ENCODE results near the gene PPP3R1. TPM values are rescaled to one million over a fixed set of nuclear protein-coding genes. Genes with fewer than 3 reads are reported as not detected.

Gene PPP3R1
- total and polyA plus RNA-seq, 2 of the 8 experiments (the other 6 are each of a cell fraction or from before 2014, with no cell fraction given) = 9.3 to 85.1 TPM

GRCh38 chr2:68234405-68234804 lies 17.9 kb downstream of the PPP3R1 start:
- no peak overlapping the region for H4K5ac ChIP-seq (ENCODE audit: insufficient read length, low read depth, low read length)
- H2AFZ ChIP-seq (ENCODE audit: low read length) = no peak overlapping the region
- no peak overlapping the region for H2BK15ac ChIP-seq (ENCODE audit: low read length)
- peaks cover 0 to 8% (median 3%) of the 10 kb centered on the region in 4 experiments; a peak in 1 of 7 replicates for H3K4me1 ChIP-seq (replicated peaks in 1 of 4; ENCODE audit: control insufficient read depth in 3 of 4, insufficient read depth in 4 of 4, low read length in 3 of 4)
- H2BK5ac ChIP-seq (ENCODE audit: low read depth, low read length) = no peak overlapping the region
- no peak overlapping the region for H2BK120ac ChIP-seq (replicated peaks; ENCODE audit: low read depth, low read length)
- ChIA-PET CTCF (ENCODE audit: partially characterized antibody) (interaction anchor here (0.6 to 1.2 kb wide), 4 partner anchors 9 to 47 kb away, joined by 3 to 5 read pairs (median 4); no protein-coding TSS in a partner anchor), POLR2A (ENCODE audit: partially characterized antibody) (interaction anchor here (1.1 to 2.1 kb wide), 2 partner anchors 16 to 17 kb away, joined by 3 to 5 read pairs; no protein-coding TSS in a partner anchor)
- H3K9ac ChIP-seq (replicated peaks in 1 of 4; ENCODE audit: extremely low read depth in 1 of 4, low read depth in 3 of 4, low read length in 3 of 4) = no peak overlapping the region
- H3K23ac ChIP-seq (ENCODE audit: insufficient read length) = no peak overlapping the region
- H2BK12ac ChIP-seq (ENCODE audit: low read depth, low read length) = no peak overlapping the region
- FAIRE-seq (no peak), DNase-seq (ENCODE audit: low read depth in 1 of 2, low spot score in 2 of 2) (no peak)
- no peak overlapping the region for H3K18ac ChIP-seq (ENCODE audit: extremely low read depth, low read length)
- H3K79me2 ChIP-seq (ENCODE audit: control insufficient read depth in 1 of 2, insufficient read depth in 2 of 2, low read length in 2 of 2) = peaks cover 26 to 98% of the 10 kb centered on the region in 2 experiments
- H3K56ac ChIP-seq (replicated peaks; ENCODE audit: insufficient read length, low read depth, low read length) = no peak overlapping the region
- no peak overlapping the region for H3K4me2 ChIP-seq (ENCODE audit: insufficient read depth in 1 of 2, low read depth in 2 of 2, low read length in 2 of 2)
- TF ChIP-seq FOSL1 (IDR thresholded peaks at IDR 0.05; ENCODE audit: insufficient read depth, low read depth, low read length) (no peak), MAFK (IDR thresholded peaks at IDR 0.05; ENCODE audit: low read depth, low read length) (no peak), CTBP2 (IDR thresholded peaks at IDR 0.05; ENCODE audit: borderline replicate concordance, insufficient read depth, insufficient read length, low read length) (no peak), CBX8 (IDR thresholded peaks at IDR 0.05; ENCODE audit: borderline replicate concordance, low read depth, low read length) (no peak)
- H3K27ac ChIP-seq (ENCODE audit: low read depth, low read length) = no peak overlapping the region
- H4K20me1 ChIP-seq (replicated peaks in 1 of 2; ENCODE audit: control insufficient read depth in 1 of 2, insufficient read depth in 2 of 2, low read length in 2 of 2) = peaks cover 15 to 16% of the 10 kb centered on the region in 2 experiments
- no peak overlapping the region for H3K14ac ChIP-seq (ENCODE audit: insufficient read length)
- H3K4me3 ChIP-seq (ENCODE audit: extremely low read depth in 1 of 4, insufficient read depth in 2 of 4, low read depth in 3 of 4, low read length in 4 of 4) = no peak overlapping the region
- no peak overlapping the region for H2BK20ac ChIP-seq (ENCODE audit: low read length)
- H3K27me3 ChIP-seq (replicated peaks in 1 of 4; ENCODE audit: control insufficient read depth in 3 of 4, extremely low read depth in 1 of 4, insufficient read depth in 3 of 4, low read length in 3 of 4) = no peaks in the 10 kb centered on the region
- no peaks in the 10 kb centered on the region for H3K36me3 ChIP-seq (ENCODE audit: control insufficient read depth in 2 of 4, insufficient read depth in 4 of 4, low read length in 3 of 4)
- no peak overlapping the region for H4K91ac ChIP-seq (replicated peaks; ENCODE audit: insufficient read length, low read length)
- H3K4ac ChIP-seq (replicated peaks; ENCODE audit: insufficient read length, low read depth, low read length) = no peak overlapping the region
- no peaks in the 10 kb centered on the region; the same call in none of the 2 replicates for H3K23me2 ChIP-seq (ENCODE audit: low read depth, low read length)
- H2AK5ac ChIP-seq (ENCODE audit: low read depth, low read length) = no peak overlapping the region
- no peak overlapping the region for H4K8ac ChIP-seq (ENCODE audit: extremely low read depth, insufficient read depth, low read length)
- H3K9me3 ChIP-seq (ENCODE audit: insufficient read depth in 2 of 2, low read depth in 1 of 2, low read length in 1 of 2) = no peaks in the 10 kb centered on the region
- H3K79me1 ChIP-seq (ENCODE audit: low read depth, low read length) = no peaks in the 10 kb centered on the region
- 85% methylated on average over 4 of the region's 4 CpGs; no CpG with 5 or more reads in 1 of the 2 experiments for WGBS, 2 experiments (ENCODE audit: extremely low coverage in 1 of 2, insufficient coverage in 1 of 2, insufficient read length in 1 of 2, insufficient replicate concordance in 2 of 2, low coverage in 1 of 2, low lambda C conversion rate in 2 of 2, missing lambda C conversion rate in 1 of 2)

Measured in H1 (cell line).